Inferior parietal cortex (tissue), 1 donor: ENCODE results near the gene ZMYM2.

Experiments used
- DNase-seq: peaks from one replicate; pipeline ENCODE4 v3.0.0-alpha.2; 2016; ENCODE audit errors: extremely low spot score

Gene ZMYM2

GRCh38 chr13:20105161-20105689, 146.7 kb downstream of the ZMYM2 start:
- DNase-seq, result no peak

- no peak for DNase-seq
Measured at GRCh38 chr13:20106742-20107141, 148.2 kb downstream of the ZMYM2 start.

- DNase-seq, result no peak
Measured at GRCh38 chr13:20109037-20109436, 150.5 kb downstream of the ZMYM2 start.

GRCh38 chr13:20114066-20114610, 155.6 kb downstream of the ZMYM2 start:
- no peak for DNase-seq

GRCh38 chr13:20116213-20116612, 157.7 kb downstream of the ZMYM2 start:
- no peak for DNase-seq

GRCh38 chr13:20118268-20119140, 160.0 kb downstream of the ZMYM2 start:
- no peak for DNase-seq

- DNase-seq, result no peak
Measured at GRCh38 chr13:20119960-20120359, 161.4 kb downstream of the ZMYM2 start.

GRCh38 chr13:20121159-20121525, 162.6 kb downstream of the ZMYM2 start:
- no peak for DNase-seq

GRCh38 chr13:20124303-20124702, 165.8 kb downstream of the ZMYM2 start:
- no peak for DNase-seq

GRCh38 chr13:20125129-20125782, 166.7 kb downstream of the ZMYM2 start:
- DNase-seq, result peak; percentile 56

GRCh38 chr13:20125783-20126165, 167.2 kb downstream of the ZMYM2 start:
- DNase-seq, result no peak

- no peak for DNase-seq
Measured at GRCh38 chr13:20126541-20127261, 168.2 kb downstream of the ZMYM2 start.

- no peak for DNase-seq
Measured at GRCh38 chr13:20127262-20127561, 168.7 kb downstream of the ZMYM2 start.

- DNase-seq, result peak; percentile 41
Measured at GRCh38 chr13:20127562-20128458, 169.3 kb downstream of the ZMYM2 start.

- DNase-seq, result no peak
Measured at GRCh38 chr13:20128459-20128931, 170.0 kb downstream of the ZMYM2 start.

GRCh38 chr13:20129076-20129475, 170.5 kb downstream of the ZMYM2 start:
- DNase-seq, result no peak

GRCh38 chr13:20130012-20130411, 171.5 kb downstream of the ZMYM2 start:
- DNase-seq, result no peak

GRCh38 chr13:20130652-20131051, 172.1 kb downstream of the ZMYM2 start:
- DNase-seq, result no peak

GRCh38 chr13:20131057-20131832, 172.7 kb downstream of the ZMYM2 start:
- no peak for DNase-seq

- DNase-seq, result no peak
Measured at GRCh38 chr13:20132052-20132634, 173.6 kb downstream of the ZMYM2 start.
